Measurements from ENCODE around the gene MIER2.
A peak's percentile ranks its signal among the peaks of the same experiment; 100 is the strongest.

MIER2 gene

GRCh38 chr19:340620-341385 is 3.8 kb downstream of the MIER2 start:
- TF ChIP-seq ZIC2 (tag by site-specific recombination; IDR thresholded peaks at IDR 0.05) (peak; percentile 33; the same call in 1 of the 2 replicates), ZNF10 (tag by site-specific recombination; IDR thresholded peaks at IDR 0.05) (no peak)
- H3K4me1 ChIP-seq (ENCODE audit: control insufficient read depth, insufficient read depth, low read length) = no peaks in the 10 kb centered on the region
- H3K27ac ChIP-seq (ENCODE audit: extremely low read depth, low read depth, low read length) = no peak overlapping the region
- H3K9me3 ChIP-seq (ENCODE audit: control insufficient read depth, insufficient read depth, low read depth, low read length) = no peaks in the 10 kb centered on the region
- no peak overlapping the region for H3K4me3 ChIP-seq (ENCODE audit: low read depth, low read length)
- POLR2A ChIA-PET = no interaction called here
- CTCF ChIA-PET = no interaction called here
- peaks cover 0 to 31% of the 10 kb centered on the region in 2 experiments; a peak in 2 of 3 replicates for H3K36me3 ChIP-seq (ENCODE audit: control insufficient read depth in 2 of 2, insufficient read depth in 1 of 2, low read length in 2 of 2)

GRCh38 chr19:339262-339887 is 5.2 kb downstream of the MIER2 start:
- Histone ChIP-seq H3K4me3 (ENCODE audit: low read depth, low read length) (no peak overlapping the region), H3K4me1 (ENCODE audit: control insufficient read depth, insufficient read depth, low read length) (no peaks in the 10 kb centered on the region), H3K9me3 (ENCODE audit: control insufficient read depth, insufficient read depth, low read depth, low read length) (no peaks in the 10 kb centered on the region), H3K36me3 (ENCODE audit: control insufficient read depth in 2 of 2, insufficient read depth in 1 of 2, low read length in 2 of 2) (peaks cover 0 to 44% of the 10 kb centered on the region in 2 experiments; a peak in 2 of 3 replicates), H3K27ac (ENCODE audit: extremely low read depth, low read depth, low read length) (no peak overlapping the region)
- CTCF ChIA-PET = no interaction called here
- POLR2A ChIA-PET = no interaction called here
- no peak for TF ChIP-seq PRDM6 (tag by site-specific recombination; IDR thresholded peaks at IDR 0.05)
- TF ChIP-seq YY2 (tag by site-specific recombination; IDR thresholded peaks at IDR 0.05) = no peak
- TF ChIP-seq ZNF133 (tag by site-specific recombination; IDR thresholded peaks at IDR 0.05) = 0 out of 2 replicates have a peak, but pooled peaks have one; percentile 19

GRCh38 chr19:338421-338820 is 6.2 kb downstream of the MIER2 start:
- CTCF ChIA-PET = no interaction called here
- Histone ChIP-seq H3K27ac (ENCODE audit: extremely low read depth, low read depth, low read length) (no peak overlapping the region), H3K36me3 (ENCODE audit: control insufficient read depth in 2 of 2, insufficient read depth in 1 of 2, low read length in 2 of 2) (peaks cover 0 to 50% of the 10 kb centered on the region in 2 experiments; a peak in 2 of 3 replicates), H3K4me1 (ENCODE audit: control insufficient read depth, insufficient read depth, low read length) (no peaks in the 10 kb centered on the region), H3K4me3 (ENCODE audit: low read depth, low read length) (no peak overlapping the region), H3K9me3 (ENCODE audit: control insufficient read depth, insufficient read depth, low read depth, low read length) (no peaks in the 10 kb centered on the region)
- TF ChIP-seq ZBTB17 (tag by site-specific recombination; IDR thresholded peaks at IDR 0.05) = no peak
- TF ChIP-seq MYNN (tag by site-specific recombination; IDR thresholded peaks at IDR 0.05; ENCODE audit: borderline replicate concordance) = no peak
- POLR2A ChIA-PET = no interaction called here

GRCh38 chr19:336067-336614 is 8.5 kb downstream of the MIER2 start:
- Histone ChIP-seq H3K4me3 (ENCODE audit: low read depth, low read length) (no peak overlapping the region), H3K27ac (ENCODE audit: extremely low read depth, low read depth, low read length) (no peak overlapping the region), H3K4me1 (ENCODE audit: control insufficient read depth, insufficient read depth, low read length) (no peaks in the 10 kb centered on the region), H3K9me3 (ENCODE audit: control insufficient read depth, insufficient read depth, low read depth, low read length) (no peaks in the 10 kb centered on the region), H3K36me3 (ENCODE audit: control insufficient read depth in 2 of 2, insufficient read depth in 1 of 2, low read length in 2 of 2) (peaks cover 7 to 43% of the 10 kb centered on the region in 2 experiments; a peak in 2 of 3 replicates)
- ChIA-PET POLR2A (no interaction called here), CTCF (no interaction called here)
- 0 out of 2 replicates have a peak, but pooled peaks have one; percentile 39 for TF ChIP-seq ZFHX2 (tag by site-specific recombination; conservative IDR thresholded peaks at IDR 0.05)
- no peak for TF ChIP-seq CTCF (tag by site-specific recombination; IDR thresholded peaks at IDR 0.05)

All from HEK293 (cell line).